HG03439 (cell line): ENCODE measurements around the gene SND1.

Source experiments
- ATAC-seq: cut with Tn5 transposase; IDR thresholded peaks from one replicate; pipeline ENCODE4 v1.9.1; 2021; ENCODE audit warnings: mild to moderate bottlenecking, moderate library complexity; ENCODE audit not compliant: unreplicated experiment

SND1 gene

DNA sequence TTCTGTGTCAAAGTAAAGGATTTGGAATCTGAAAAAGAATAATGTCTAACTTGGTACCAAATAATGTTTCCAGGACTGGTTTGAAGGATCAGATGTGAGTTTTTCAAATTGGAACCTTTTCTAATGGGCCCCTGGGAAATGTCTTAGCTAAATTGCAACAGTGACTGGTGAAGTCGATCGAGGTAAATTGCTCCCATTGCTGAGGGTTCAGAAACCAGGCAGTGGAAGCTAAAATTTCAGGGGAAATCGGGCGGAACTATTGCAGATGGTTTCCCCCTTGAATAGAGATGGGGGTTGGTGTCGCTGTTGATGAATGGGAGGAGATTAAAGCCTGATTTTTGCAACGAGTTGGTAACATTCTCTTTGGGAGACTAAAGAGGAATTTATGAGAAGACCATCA, 112.7 kb downstream of the SND1 start:
- ATAC-seq: no peak

DNA sequence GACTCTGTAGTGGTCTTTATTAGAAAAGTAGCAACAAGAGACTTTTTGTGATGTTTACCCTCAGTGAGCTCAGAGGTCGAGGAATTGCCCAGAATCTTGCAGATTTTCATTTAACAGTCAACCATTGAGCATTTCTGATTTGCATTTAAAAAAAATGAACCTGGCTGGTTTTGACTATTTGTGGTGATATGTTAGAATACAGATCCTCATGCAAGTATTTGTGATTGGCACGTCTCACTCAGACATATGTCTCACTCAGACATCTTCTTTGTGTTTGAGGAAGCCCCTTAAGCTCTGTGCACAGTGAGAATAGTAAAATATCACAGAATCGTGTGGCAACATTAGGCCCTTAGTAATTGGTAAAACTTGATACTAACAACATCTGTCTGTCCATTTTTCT, 113.2 kb downstream of the SND1 start:
- no peak for ATAC-seq

DNA sequence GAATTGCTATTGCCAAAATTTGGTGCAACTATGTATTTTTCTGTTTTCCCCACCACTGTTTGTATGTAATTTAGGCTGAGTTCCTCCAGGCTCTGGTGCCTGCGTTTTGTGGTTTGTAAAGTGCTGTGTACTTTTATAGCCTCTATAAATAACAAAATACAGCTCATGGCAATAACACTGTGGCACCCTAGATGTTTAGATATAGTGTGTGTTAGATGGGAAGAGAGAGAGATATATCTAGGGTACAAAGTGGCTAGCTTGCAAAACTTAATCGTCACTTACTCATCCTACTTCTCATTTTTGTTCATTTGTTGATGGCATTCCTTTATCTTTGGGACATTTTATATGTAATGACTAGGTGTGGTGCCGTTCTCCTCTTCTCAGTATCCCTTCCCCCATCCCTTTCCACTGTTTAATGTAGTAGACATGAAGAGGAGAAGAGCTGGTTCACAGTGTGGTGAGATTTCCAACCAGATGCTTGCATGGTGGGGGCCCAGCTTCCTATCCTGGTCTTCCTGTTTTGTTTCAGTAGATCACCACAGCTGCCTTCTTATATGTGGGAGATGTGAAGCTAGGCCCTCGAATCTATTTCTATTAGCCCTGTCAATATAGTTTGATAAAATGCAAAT, 115.0 kb downstream of the SND1 start:
- no peak for ATAC-seq

DNA sequence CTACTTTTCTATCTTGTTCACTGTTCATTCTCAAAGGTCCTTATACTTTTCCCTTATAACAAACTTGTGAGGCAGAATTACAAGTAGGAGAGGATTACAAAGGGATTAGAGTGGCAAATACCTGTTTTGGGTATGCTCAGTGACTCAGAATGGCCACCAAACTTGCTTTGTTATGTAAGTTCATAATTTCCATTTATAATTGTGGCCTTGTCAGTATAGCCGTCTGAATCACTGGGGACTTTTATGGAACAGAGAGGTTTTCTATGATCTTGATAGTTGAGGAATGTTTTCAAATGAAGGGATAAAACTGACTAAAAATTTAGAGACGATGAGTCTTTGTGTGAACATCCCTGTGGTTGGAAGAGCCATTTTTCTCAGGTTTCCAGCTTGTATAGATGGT, 116.2 kb downstream of the SND1 start:
- no peak for ATAC-seq

DNA sequence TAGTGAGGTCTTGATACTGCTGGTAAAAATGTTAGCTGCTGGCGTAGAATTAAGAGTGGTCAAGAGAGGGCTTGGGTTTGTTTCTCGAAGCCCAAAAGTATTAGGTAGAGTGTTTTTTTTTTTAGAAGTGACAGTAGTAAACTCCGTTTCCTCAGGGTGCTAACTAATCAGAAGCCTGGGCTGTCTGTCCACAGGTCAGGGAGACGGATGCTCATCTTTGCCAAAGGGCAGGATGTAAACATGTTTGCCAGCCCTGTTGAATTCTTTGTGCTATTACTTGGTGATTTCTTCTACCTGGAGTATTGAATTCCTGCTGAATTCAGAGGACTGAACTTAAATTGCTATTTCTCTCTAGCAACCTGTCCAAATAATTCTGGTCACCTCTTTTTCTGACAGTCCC, 117.1 kb downstream of the SND1 start:
- no peak for ATAC-seq

DNA sequence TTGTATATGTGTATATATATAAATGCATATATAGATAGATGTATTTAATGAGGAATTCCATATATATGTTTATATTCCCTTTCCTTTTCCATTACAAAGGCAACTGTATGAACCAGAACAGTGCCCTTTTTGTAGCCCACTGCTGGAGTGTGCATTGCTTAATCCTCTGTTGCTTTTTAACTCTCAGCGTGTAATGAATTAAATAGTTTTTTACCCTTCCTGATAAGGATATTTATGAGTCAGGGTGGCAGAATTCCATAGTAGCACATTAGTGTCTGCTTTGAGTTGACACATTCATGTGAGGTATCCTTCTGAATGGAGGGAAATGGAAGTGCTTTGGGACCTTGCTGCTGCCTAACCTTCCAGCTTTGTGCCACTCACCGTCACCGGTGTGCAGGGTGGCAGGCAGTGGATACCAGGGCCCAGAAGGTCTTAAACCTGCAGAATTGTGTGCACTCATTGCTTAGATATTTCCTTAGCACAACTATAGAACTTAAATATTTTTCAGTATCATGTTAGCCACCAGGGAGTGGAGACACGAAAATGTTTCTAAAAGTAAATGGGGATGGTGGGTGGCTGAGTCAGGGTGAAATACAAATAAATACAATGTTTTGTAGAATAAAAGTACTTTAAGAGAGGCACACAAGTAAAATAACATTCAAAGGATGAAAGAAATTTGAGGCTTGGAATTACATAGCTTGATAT, 117.9 kb downstream of the SND1 start:
- no peak for ATAC-seq

DNA sequence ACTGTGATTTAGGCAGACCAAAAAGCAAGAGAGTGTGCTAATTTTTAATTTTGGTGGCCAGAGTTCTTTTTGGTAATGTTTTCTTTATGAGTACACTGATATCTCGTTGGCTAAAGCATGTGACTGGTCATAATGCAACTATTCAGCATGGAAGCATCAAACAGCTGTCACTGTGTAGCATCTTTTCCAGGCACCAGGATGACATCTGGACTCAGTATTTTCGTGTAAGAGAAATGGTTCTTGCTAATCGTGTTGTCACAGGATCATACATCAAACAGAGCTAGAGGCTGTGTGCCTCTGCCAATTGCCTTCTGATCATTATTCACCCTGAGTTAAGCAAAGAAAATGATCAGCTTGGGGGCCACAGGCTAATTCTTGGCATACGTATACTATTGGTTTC, 118.9 kb downstream of the SND1 start:
- ATAC-seq: no peak

DNA sequence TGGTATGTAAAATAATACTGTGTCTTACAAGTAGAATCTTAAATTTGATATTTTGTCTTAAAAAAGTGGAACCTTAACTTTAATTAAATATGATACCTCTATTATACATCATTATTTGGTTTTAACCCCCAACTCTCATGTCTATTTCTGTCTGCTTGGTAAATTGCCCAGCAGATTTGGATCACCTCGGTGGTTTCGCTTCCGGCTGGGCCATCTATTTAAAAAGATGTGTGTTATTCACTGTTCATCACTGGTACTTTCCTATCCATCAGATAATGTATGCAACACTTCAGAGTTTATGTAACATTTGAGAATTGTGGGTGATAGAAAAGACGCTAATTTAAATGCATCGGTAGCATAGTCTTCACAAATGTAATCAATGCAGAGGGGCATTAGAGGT, 119.7 kb downstream of the SND1 start:
- ATAC-seq: peak; percentile 41

DNA sequence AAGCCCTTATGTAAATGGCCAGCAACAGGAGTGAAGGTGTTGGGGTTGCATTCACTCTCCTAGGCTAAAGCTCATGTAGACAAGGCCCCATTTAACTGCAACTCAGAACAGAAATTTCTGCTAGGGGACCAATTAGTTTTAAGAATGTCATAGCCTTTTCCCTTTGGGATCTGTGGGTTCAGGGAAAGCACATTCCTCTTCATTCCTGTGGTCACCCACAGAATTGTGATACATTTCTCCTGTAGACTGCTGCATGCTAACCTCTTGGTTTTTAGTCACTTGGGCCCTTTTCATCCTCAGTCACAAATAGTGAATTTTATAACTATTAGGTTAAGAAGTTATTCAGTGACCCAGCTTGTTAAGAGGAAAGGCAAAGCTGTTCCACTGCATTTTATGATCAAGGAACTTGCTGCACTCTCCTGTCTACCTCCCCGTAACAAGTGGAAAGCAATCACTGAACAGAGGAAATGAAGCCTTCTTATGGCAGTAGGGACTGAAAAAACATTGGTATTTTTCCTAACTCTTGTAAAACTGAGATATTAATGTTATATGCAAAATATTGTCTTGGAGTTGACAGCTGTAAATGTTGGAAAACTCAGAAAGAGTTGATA, 124.9 kb downstream of the SND1 start:
- no peak for ATAC-seq

DNA sequence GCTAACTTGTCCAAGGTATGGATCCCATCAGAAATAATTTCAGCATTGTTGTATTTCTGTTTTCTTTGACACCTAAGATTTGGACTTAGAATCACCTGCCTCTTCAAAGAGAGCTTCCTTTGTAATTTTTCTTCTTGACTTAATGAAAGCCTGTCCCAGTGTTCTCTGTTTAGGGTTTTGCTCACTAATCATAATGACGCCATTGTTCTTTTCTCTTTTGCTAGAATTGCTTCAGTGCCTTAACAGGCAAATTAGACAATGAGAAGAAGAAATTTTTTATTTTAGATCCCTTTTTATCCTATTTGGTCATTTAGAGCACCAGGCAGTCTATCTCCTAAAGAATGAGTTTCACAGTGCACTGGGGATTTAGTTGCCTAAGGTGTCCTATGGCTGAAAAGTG, 128.5 kb downstream of the SND1 start:
- no peak for ATAC-seq

DNA sequence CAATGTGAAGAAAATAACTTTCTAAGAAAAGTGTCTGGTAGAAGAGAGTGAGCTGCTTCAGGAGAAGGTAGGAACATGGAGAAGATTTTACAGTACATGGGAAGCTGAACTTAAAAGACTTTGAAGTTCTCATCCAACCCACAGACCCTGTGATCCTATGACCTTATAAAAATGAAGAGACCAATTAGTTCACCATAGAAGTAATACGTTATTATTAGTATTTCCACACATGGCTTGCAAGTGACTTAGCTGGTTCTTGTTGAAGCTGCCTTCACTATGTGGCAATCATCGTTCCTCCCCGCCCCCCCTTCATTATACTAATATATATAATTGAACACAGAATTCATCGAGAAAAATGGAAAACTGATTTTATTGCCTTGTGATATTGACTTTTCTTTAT, 129.1 kb downstream of the SND1 start:
- no peak for ATAC-seq

DNA sequence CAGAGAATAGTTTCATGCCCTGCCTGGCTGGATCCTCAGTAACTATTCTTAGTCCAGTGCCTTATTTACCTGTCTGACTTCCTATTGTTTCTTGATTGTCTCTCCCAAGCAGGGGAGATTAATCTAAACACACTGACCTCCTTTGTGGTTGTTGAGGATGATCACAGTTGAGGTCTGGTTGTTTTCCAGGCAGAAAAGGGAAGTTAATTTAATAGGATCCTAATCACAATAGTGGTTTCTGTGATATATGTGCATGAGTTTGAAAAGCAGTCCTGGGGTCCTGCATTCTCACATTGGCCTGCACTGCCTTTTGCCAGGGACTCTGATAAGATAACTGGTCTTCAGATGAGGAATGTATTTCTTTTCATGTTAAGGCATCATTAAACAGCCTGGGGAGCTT, 130.1 kb downstream of the SND1 start:
- ATAC-seq: no peak

DNA sequence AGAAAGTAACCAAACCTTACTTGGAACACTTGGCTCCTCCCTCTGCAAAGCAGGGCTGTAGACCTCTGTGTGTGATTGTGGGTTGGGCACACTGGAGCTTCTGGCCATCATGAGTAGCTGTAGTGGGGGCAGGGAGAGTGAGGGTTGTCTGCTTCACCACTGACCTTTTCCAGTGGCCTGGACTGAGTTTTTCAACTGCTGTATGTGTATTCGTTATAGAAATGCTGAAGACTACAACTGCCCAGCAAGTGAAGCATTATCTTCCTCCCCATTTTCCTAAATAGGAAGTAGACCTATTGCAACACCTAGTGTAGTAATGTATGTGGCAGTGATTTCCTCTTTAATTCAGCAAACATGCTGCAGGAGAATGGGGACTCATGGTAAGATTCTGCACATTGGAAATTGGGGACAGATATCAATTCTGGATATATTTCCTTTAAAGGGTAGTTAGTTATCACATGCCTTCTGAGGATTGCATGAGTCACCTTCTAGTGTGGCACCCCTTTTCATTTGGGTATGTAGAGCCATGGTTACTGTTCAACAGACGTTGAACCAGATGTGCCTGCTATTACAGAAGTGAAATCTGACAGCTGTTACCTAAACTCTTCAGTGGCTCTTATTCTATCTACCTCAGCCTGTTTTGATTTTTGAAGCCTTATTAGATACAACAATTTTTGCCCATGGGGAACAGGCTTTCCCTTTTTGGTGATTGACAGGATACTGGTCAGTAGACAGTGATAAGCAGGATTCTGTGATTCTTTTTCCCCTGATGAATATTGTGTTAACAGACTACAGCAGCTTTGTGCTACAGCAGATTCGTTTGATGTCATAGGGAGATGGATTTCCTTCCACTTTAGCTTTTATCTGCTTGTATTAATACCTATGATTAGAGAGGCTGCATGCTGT, 130.9 kb downstream of the SND1 start:
- ATAC-seq: peak; percentile 77

DNA sequence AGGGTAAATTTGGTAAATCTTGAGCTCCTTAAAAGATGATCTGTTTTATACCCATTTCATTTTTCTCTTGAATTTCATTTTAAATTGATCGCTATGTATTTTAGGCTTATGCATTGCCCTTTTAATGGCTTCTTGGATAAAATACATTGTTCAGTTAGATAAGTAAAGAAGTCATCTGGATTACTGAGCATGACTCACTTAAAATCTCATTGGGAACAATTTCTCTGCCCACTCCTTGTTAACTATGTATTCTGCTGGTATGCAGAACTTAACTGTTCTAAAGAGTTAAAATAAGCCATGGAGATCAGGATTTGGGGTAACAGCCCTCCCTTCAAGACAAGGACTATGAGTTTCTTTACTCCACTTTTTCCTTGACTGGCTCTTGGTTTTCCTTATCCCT, 134.2 kb downstream of the SND1 start:
- no peak for ATAC-seq

DNA sequence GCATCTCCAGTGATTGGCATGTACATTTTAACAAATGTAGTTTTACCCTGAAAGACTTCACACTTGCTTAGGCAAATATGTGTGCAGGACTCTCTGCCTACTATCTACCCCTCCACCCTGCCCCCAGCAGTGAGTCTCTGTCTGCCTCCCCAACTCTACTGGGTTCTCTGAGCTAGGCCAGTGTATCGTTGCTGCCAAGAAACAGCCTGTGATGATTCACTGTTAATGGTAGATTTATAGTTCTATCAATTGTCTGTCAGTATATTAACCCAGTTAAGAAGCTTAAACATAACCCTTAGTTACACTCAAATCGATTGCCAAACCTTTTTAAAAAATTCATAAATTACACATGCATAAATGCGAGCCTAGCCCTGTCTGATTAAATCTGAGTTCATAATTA, 137.0 kb downstream of the SND1 start:
- no peak for ATAC-seq

DNA sequence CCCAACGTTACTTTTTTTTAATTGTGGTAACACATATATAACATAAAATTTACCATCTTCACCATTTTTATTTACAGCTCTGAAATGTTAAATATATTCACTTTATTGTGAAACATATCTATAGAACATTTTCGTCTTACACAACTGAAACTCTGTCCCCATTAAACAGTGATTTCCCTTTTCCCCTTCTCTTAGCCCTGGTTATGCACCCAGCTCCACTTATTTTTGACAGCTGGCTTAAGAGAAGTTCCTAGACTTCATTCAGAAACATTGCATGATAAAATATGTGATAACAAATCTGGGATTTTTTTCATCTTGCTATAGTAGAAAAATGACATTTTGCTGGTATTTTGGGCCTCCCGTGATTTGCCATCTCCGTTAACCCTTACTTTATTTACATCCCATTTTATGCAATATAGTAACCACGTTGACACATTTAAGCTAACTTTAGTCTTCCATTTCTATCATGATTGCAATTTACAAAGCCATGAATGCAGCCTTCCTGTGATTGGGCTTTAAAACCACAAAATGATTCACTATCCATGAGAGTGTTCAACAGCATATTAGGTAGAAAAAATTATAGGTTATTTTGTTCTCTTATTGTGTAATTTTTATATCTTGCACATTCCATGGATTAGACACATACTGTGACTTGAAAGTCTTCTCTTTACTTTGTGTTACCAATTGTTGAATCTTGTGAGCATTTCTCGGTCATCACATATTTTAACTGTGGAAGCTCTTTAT, 139.6 kb downstream of the SND1 start:
- no peak for ATAC-seq

DNA sequence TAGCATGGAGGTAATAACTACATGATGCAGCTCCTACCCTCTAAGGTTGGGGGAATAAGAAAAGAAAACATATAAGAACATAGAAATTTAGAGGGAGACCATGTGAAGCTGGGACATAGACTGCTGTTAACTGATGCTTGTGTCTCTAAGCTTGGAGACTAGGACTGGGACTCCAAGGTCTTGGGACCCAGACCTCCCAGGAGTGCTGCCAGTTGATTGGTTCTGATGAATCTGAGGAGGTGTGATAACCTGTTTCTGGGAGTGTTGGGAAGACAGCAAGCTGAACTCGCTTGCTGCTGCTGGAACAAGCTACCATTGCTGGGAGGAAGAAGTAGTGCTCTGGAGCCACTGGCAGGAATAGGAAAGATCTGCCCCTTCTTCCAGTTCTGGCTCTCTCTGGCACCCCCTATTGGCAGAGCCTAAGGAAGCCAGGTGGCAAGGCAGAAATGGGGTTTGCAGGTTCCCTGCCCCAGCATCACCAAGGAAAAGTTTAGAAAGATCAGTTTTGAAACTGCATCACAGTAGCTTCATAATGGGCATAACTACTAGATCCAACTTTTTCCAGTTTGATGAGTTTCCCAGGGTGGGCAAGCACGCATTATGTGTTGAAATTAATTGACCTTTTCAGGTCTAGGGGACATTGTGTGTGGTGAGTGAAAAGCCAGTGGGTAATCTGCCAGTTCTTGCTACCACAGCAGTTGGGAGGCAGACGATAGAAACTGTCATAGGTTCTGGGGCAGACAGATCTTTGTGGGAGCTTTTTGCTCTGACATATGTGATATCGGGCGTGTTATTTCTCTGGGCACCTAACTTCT, 140.7 kb downstream of the SND1 start:
- no peak for ATAC-seq

DNA sequence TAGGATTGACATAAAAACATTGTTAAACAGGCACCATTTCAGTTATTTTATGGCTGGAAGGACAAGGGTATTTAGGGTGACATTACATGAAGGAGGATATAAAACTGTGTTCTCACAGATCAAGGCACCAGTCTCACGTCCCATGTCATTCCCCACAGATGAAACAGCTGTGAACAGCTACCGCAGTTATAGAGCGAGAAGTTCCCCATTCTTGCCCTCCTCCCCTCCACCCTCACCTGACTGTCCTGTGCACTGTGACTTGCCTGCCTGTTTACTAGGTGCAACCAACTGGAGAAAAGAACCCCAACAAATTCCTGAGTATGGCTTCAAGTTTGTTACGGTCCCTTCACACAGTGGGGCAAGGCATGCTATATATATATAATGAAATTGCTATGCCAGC, 141.6 kb downstream of the SND1 start:
- no peak for ATAC-seq

DNA sequence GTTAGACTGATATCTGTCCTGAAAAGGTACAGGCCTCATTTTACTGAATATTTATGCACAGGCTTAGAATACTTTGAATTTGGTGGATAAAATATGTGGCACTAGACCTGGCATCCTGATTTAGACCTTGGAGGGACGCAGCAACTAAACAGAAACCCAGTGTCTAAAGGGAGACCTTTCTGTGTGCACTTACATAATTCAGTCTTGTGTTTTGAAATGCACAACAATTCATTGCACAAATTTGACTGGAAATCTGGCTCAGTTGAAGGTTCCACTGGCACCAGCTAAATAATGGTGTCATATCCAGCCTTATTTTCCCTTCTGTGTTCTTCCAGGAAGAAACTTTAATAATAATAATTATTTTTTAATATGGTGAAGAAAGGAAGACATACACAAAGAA, 142.1 kb downstream of the SND1 start:
- no peak for ATAC-seq

DNA sequence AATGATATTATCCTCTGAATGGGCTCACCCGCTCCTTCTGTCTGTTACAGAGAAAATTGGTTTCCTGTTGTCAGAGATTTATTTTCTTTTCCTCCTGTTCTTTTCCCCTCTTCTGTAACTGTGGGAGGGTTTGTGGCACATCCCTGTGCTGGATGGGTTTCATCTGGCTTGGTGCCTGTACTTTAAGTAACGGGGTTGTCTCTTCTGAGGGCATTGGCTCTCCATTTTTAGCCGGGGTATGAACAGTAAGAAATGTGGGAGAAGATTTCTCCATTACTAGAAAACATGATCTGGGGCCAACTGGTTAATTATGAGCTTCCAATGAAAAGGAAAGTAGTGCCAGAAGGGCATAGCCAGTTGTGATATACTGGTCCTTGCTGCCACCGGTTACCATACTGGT, 142.6 kb downstream of the SND1 start:
- no peak for ATAC-seq
